GM12878 (cell line): ENCODE measurements around the gene NAB1. TPM values are rescaled to one million over a fixed set of nuclear protein-coding genes. Genes with fewer than 3 reads are reported as not detected.

Experiments
- ATAC-seq: fragments of 200-7000 bp; cut with Tn5 transposase; 3 replicates; pipeline ENCODE4 v1.9.1; 2020; ENCODE audit warnings: mild to moderate bottlenecking, moderate library complexity
- BruUV-seq: library from RNA; stranded (reverse); fragments of 400-500 nt; replicated peaks from 2 replicates; lab custom pipeline; 2021; lab: Mats Ljungman, UMichigan
- CTCF ChIA-PET: fragments of 300-600 bp; sonication (Branson Sonifier 250); formaldehyde crosslinking; extraction: SDS; loops from one replicate; lab custom pipeline; 2021; ENCODE audit warnings: inconsistent platforms; lab: Yijun Ruan, JAX
- POLR2A ChIA-PET: fragments of 350-600 bp; formaldehyde crosslinking; extraction: SDS; loops from one replicate; lab custom pipeline; 2021; ENCODE audit warnings: inconsistent platforms; lab: Charles Lee
- RAD21 ChIA-PET: fragments of 300-600 bp; sonication (Branson Sonifier 250); formaldehyde crosslinking; loops from one replicate; lab custom pipeline; 2023; ENCODE audit warnings: antibody characterized with exemption; ENCODE audit not compliant: unreplicated experiment; lab: Charles Lee
- SMC1A ChIA-PET: fragments of 300-600 bp; sonication (Branson Sonifier 250); formaldehyde crosslinking; loops from one replicate; lab custom pipeline; 2023; ENCODE audit not compliant: unreplicated experiment, uncharacterized antibody; lab: Charles Lee
- DNase-seq: peaks from one replicate; pipeline ENCODE4 v3.0.0-alpha.2; 2011; ENCODE audit warnings: low read depth, low spot score
- FAIRE-seq: peaks from 3 replicates; lab custom pipeline; 2011; peaks lifted over from hg19 to GRCh38; lab: Jason Lieb, UNC
- H2AFZ ChIP-seq: 2 replicates; pipeline ENCODE4 v1.6.0; 2011; ENCODE audit warnings: low read depth, low read length, control low read depth; ENCODE audit not compliant: control insufficient read depth
- H3K27ac ChIP-seq: 2 replicates; pipeline ENCODE4 v1.5.1; 2011; ENCODE audit warnings: control low read depth; ENCODE audit not compliant: control insufficient read depth, insufficient read depth
- H3K27me3 ChIP-seq, 2 experiments: replicated peaks in 1 of 2; 2 replicates each; pipeline versions ENCODE4 v1.6.0 to v1.6.1; 2011; ENCODE audit warnings: low read length in 1 of 2; ENCODE audit not compliant: control insufficient read depth in 2 of 2, insufficient read depth in 2 of 2
- H3K36me3 ChIP-seq, 2 experiments: 2 replicates each; pipeline ENCODE4 v1.5.1; 2011; ENCODE audit warnings: low read length in 1 of 2; ENCODE audit not compliant: control insufficient read depth in 2 of 2, insufficient read depth in 2 of 2
- H3K4me1 ChIP-seq: 2 replicates; pipeline ENCODE4 v1.6.1; 2011; ENCODE audit warnings: mild to moderate bottlenecking, low read length, moderate library complexity, mixed read lengths; ENCODE audit not compliant: control insufficient read depth, insufficient read depth
- H3K4me2 ChIP-seq: 2 replicates; pipeline ENCODE4 v1.6.0; 2011; ENCODE audit warnings: control low read depth; ENCODE audit not compliant: control insufficient read depth, insufficient read depth
- H3K4me3 ChIP-seq: fragments of 200-600 bp; sonication (generic); 2 replicates; pipeline ENCODE4 v1.5.1; 2016
- H3K79me2 ChIP-seq: 2 replicates; pipeline ENCODE4 v1.6.0; 2011; ENCODE audit warnings: low read length; ENCODE audit not compliant: control insufficient read depth, insufficient read depth
- H3K9ac ChIP-seq: 2 replicates; pipeline ENCODE4 v1.8.0; 2011; ENCODE audit warnings: low read length, control low read depth, mixed read lengths; ENCODE audit not compliant: control insufficient read depth, insufficient read depth
- H3K9me3 ChIP-seq: replicated peaks from 3 replicates; pipeline ENCODE4 v1.5.1; 2011; ENCODE audit warnings: mild to moderate bottlenecking, low read length; ENCODE audit not compliant: control insufficient read depth, insufficient read depth
- H4K20me1 ChIP-seq: 2 replicates; pipeline ENCODE4 v1.6.0; 2011; ENCODE audit not compliant: control insufficient read depth, insufficient read depth
- ATF7 ChIP-seq: fragments of 450-650 bp; IDR thresholded peaks from 2 replicates; pipeline ENCODE4 v1.6.1; 2016; ENCODE audit warnings: low read depth, mild to moderate bottlenecking
- EP300 ChIP-seq, 2 experiments: fragments of 150-350 bp in 1 of 2; IDR thresholded peaks; 2 replicates each; pipeline ENCODE4 v1.6.1; 2011 to 2012; ENCODE audit warnings: low read depth in 2 of 2, low read length in 2 of 2, borderline replicate concordance in 1 of 2, improper control_type of control experiment in 1 of 2, inconsistent platforms in 1 of 2; ENCODE audit not compliant: control insufficient read depth in 1 of 2
- EZH2 ChIP-seq: IDR thresholded peaks from 2 replicates; pipeline ENCODE4 v1.6.1; 2012; ENCODE audit warnings: low read depth, mild to moderate bottlenecking, control low read depth, inconsistent platforms, low read length, borderline replicate concordance; ENCODE audit not compliant: control insufficient read depth
- GABPA ChIP-seq: IDR thresholded peaks from 2 replicates; pipeline ENCODE4 v1.6.1; 2014; ENCODE audit warnings: antibody characterized with exemption, low read depth, mild to moderate bottlenecking, inconsistent platforms
- HCFC1 ChIP-seq: fragments of 150-350 bp; IDR thresholded peaks from 2 replicates; pipeline ENCODE4 v1.6.1; 2014; ENCODE audit warnings: low read length
- MEF2A ChIP-seq: IDR thresholded peaks from 2 replicates; pipeline ENCODE4 v1.6.1; 2011; ENCODE audit warnings: low read depth, mild to moderate bottlenecking, low read length, moderate library complexity; ENCODE audit not compliant: insufficient read depth
- NKRF ChIP-seq: fragments of 450-650 bp; conservative IDR thresholded peaks from 2 replicates; pipeline ENCODE4 v1.6.1; 2017; ENCODE audit warnings: mild to moderate bottlenecking, moderate library complexity
- NR2C2 ChIP-seq: IDR thresholded peaks from 2 replicates; pipeline ENCODE4 v1.6.1; 2011; ENCODE audit warnings: borderline replicate concordance, low read depth; ENCODE audit not compliant: control insufficient read depth, insufficient read length
- POLR2AphosphoS2 ChIP-seq: IDR thresholded peaks from 2 replicates; pipeline ENCODE4 v1.6.1; 2011; ENCODE audit warnings: low read depth, mild to moderate bottlenecking, low read length, improper control_type of control experiment, moderate library complexity
- ZSCAN29 ChIP-seq: fragments of 450-650 bp; IDR thresholded peaks from 2 replicates; pipeline ENCODE4 v1.6.1; 2017; ENCODE audit warnings: mild to moderate bottlenecking, moderate library complexity
- WGBS: methylation state at CpG from one replicate; pipeline ENCODE4 v1.1.6; 2016; ENCODE audit warnings: low lambda C conversion rate; ENCODE audit not compliant: insufficient replicate concordance, insufficient coverage; ENCODE audit errors: missing lambda C conversion rate; 5-methylcytosine and 5-hydroxymethylcytosine counted together
- in situ Hi-C: fragments of 300-500 bp; cut with MboI; formaldehyde crosslinking; loops from 9 replicates; pipeline ENCODE4 v1.14.3; 2018; ENCODE audit warnings: mixed read lengths
- intact Hi-C: fragments of 100-400 bp; cut with micrococcal nuclease; formaldehyde crosslinking; loops from one replicate; pipeline ENCODE4 v1.14.2; 2022; ENCODE audit not compliant: unreplicated experiment
- polyA plus RNA-seq, 11 experiments: library from polyadenylated mRNA; depleted of rRNA in 4 of 11; unstranded in 6 of 11; stranded (reverse) in 5 of 11; fragments of >200 nt; fragmentation: Nextera tagmentation in 4 of 11; fragmentation: Illumina TruSeq in 1 of 11; extraction: Ambion mirVana in 4 of 11; extraction: Trizol in 1 of 11; gene quantifications; 1 replicate in 1 of 11; 2 replicates in 10 of 11; pipeline versions ENCODE4 v1.2.1 to v1.2.3, GENCODE V29; 2011 to 2016; ENCODE audit warnings: inconsistent platforms in 2 of 11, missing spikeins in 2 of 11, low read depth in 1 of 11
- total RNA-seq, 4 experiments: library from RNA; depleted of rRNA in 3 of 4; stranded (reverse); fragments of >200 nt in 3 of 4; fragmentation: Illumina TruSeq in 1 of 4; extraction: Trizol in 1 of 4; gene quantifications; 2 replicates each; pipeline versions ENCODE4 v1.2.1 to v1.2.3, GENCODE V29; 2013 to 2021
- TF ChIP-seq, protein P1 (sequence below): fragments of 450-650 bp; IDR thresholded peaks from 2 replicates; pipeline ENCODE4 v1.6.1; 2018; ENCODE audit warnings: borderline replicate concordance, mild to moderate bottlenecking; ENCODE audit not compliant: partially characterized antibody
- TF ChIP-seq, protein P2 (sequence below): fragments of 450-650 bp; IDR thresholded peaks from 2 replicates; pipeline ENCODE4 v1.6.1; 2017; ENCODE audit warnings: borderline replicate concordance

Gene NAB1
- total and polyA plus RNA-seq, 10 of the 15 experiments (the other 5 are each of a cell fraction or from before 2014, with no cell fraction given) = 4.5 to 39.6 (median 23.0) TPM

GRCh38 chr2:190655113-190655512 is 6.2 kb downstream of the NAB1 start:
- TF ChIP-seq POLR2AphosphoS2 (no peak), GABPA (no peak), HCFC1 (no peak), EZH2 (no peak), ZSCAN29 (no peak), MEF2A (no peak), NKRF (no peak), EP300 (IDR thresholded peaks at IDR 0.05; ENCODE audit: borderline replicate concordance in 1 of 2, control insufficient read depth in 1 of 2, low read depth in 2 of 2, low read length in 2 of 2) (no peak), NR2C2 (no peak), ATF7 (no peak)
- TF ChIP-seq, protein P1, sequence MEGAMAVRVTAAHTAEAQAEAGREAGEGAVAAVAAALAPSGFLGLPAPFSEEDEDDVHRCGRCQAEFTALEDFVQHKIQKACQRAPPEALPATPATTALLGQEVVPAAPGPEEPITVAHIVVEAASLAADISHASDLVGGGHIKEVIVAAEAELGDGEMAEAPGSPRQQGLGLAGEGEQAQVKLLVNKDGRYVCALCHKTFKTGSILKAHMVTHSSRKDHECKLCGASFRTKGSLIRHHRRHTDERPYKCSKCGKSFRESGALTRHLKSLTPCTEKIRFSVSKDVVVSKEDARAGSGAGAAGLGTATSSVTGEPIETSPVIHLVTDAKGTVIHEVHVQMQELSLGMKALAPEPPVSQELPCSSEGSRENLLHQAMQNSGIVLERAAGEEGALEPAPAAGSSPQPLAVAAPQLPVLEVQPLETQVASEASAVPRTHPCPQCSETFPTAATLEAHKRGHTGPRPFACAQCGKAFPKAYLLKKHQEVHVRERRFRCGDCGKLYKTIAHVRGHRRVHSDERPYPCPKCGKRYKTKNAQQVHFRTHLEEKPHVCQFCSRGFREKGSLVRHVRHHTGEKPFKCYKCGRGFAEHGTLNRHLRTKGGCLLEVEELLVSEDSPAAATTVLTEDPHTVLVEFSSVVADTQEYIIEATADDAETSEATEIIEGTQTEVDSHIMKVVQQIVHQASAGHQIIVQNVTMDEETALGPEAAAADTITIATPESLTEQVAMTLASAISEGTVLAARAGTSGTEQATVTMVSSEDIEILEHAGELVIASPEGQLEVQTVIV = no peak
- TF ChIP-seq, protein P2, sequence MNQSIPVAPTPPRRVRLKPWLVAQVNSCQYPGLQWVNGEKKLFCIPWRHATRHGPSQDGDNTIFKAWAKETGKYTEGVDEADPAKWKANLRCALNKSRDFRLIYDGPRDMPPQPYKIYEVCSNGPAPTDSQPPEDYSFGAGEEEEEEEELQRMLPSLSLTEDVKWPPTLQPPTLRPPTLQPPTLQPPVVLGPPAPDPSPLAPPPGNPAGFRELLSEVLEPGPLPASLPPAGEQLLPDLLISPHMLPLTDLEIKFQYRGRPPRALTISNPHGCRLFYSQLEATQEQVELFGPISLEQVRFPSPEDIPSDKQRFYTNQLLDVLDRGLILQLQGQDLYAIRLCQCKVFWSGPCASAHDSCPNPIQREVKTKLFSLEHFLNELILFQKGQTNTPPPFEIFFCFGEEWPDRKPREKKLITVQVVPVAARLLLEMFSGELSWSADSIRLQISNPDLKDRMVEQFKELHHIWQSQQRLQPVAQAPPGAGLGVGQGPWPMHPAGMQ = no peak
- 33% methylated on average over 1 of the region's 1 CpG for WGBS
- no peak for ATAC-seq
- intact Hi-C loops = loop anchor here (10.0 kb wide), 1 partner anchor 230 kb away; the partner anchor contains the start of gene GLS
- ChIA-PET POLR2A (interaction anchor here (2.8 to 8.1 kb wide), 2 partner anchors 12 to 22 kb away, joined by 17 to 111 read pairs; no protein-coding TSS in a partner anchor), RAD21 (interaction anchor here (0.8 to 8.0 kb wide), 9 partner anchors 9 to 139 kb away, joined by 3 to 233 read pairs (median 3); no protein-coding TSS in a partner anchor), CTCF (interaction anchor here (1.0 to 8.5 kb wide), 6 partner anchors 9 to 147 kb away, joined by 3 to 143 read pairs (median 4); no protein-coding TSS in a partner anchor), SMC1A (interaction anchor here (0.6 to 8.2 kb wide), 9 partner anchors 9 to 984 kb away, joined by 3 to 253 read pairs (median 5); no protein-coding TSS in a partner anchor)
- no peak overlapping the region for H2AFZ ChIP-seq
- in situ Hi-C loops = no loop called here
- no peak for DNase-seq
- FAIRE-seq = no peak
- H4K20me1 ChIP-seq = no peaks in the 10 kb centered on the region
- no TSS peak for BruUV-seq
- no peak overlapping the region for H3K4me2 ChIP-seq
- H3K79me2 ChIP-seq = peaks cover 65% of the 10 kb centered on the region
- H3K9me3 ChIP-seq = no peaks in the 10 kb centered on the region
- no peaks in the 10 kb centered on the region for H3K27me3 ChIP-seq
- H3K36me3 ChIP-seq = peaks cover 0 to 3% of the 10 kb centered on the region in 2 experiments; a peak in 2 of 4 replicates
- H3K4me1 ChIP-seq = no peaks in the 10 kb centered on the region
- H3K9ac ChIP-seq = no peak overlapping the region
- no peak overlapping the region for H3K27ac ChIP-seq
- no peak overlapping the region for H3K4me3 ChIP-seq
